GM19395 (cell line): ENCODE data around the gene ETV6.

ENCODE experiments used
- ATAC-seq: cut with Tn5 transposase; IDR thresholded peaks from one replicate; pipeline ENCODE4 v1.9.1; 2021; ENCODE audit warnings: mild to moderate bottlenecking, moderate library complexity; ENCODE audit not compliant: unreplicated experiment

The ETV6 gene

DNA sequence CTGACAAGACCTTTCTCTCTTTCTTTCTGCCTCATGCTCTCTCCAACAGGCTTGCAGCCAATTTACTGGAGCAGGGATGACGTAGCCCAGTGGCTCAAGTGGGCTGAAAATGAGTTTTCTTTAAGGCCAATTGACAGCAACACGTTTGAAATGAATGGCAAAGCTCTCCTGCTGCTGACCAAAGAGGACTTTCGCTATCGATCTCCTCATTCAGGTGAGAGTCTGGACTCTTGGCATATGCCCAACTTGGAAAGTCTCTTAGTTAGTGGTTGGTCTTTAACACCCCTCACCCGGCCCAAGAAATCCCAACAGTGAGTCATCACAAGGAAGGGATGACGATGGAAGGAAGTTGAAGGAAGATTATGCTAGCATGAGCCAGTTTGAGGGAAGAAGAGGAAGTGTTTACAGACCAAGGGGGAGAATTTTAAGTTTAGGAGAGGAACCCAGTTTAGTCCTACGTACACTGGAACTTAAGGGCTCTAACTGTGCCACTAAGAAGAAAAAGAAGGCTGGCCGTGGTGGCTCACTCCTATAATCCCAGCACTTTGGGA, 189.7 kb downstream of the ETV6 start:
- ATAC-seq: no peak

- no peak for ATAC-seq
Measured at GRCh38 chr12:11840366-11840765, 190.9 kb downstream of the ETV6 start.

- no peak for ATAC-seq
Measured at GRCh38 chr12:11846488-11846887, 197.0 kb downstream of the ETV6 start.

GRCh38 chr12:11847539-11847938, 198.1 kb downstream of the ETV6 start:
- no peak for ATAC-seq

DNA sequence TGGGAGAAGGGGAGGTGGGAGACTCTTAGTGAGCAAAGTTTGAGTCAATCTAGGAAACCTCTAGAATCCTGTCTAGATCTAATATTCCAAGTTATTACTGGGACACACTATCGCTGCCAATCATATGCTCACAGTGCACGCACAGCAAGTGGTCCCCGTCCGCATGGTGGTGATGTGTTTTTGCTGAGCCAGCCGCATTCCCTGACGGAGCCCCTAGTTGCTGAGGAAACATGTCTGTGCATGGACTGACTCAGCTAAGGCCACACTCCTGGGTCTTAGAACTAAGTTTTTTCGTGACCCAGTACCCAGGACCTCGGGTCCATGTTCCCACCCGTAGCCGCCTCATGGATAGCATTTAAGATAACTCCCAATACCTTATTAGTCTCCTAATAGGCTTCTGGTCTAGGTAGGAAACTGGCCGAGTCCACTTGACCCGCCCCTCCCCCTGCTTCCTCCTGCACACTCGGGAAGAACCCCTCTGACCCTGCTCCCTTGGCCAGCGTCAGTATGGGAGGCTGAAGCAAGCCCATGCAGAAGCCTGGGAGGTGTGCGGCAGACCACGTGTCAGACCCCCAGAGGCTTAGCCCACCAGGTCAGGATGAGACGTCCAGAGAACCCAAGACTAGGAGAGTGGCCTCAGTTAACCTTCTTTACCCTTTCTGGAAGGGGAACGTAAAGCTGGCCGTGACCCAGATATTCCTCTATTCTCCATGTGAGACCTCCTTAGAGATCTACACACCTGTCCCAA, 200.5 kb downstream of the ETV6 start:
- no peak for ATAC-seq

- no peak for ATAC-seq
Measured at GRCh38 chr12:11853126-11853525, 203.7 kb downstream of the ETV6 start.

DNA sequence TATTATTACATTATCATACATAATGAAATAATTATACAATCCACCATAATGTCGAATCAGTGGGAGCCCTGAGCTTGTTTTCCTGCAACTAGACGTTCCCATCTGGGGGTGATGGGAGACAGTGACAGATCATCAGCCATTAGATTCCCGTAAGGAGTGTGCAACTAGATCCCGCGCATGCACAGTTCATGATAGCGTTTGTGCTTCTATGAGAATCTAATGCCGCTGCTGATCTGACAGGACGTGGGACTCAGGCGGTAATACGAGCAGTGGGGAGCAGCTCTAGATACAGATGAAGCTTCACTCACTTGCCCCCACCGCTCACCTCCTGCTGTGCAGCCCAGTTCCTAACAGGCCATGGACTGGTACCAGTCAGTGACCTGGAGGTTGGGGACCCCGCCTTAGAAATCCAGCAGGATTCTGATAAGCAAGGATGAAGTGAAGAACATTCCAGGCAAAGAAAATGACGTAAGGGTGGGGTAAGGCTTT, 204.6 kb downstream of the ETV6 start:
- no peak for ATAC-seq

- ATAC-seq: peak; percentile 70
Measured at GRCh38 chr12:11855983-11856374, 206.5 kb downstream of the ETV6 start.

DNA sequence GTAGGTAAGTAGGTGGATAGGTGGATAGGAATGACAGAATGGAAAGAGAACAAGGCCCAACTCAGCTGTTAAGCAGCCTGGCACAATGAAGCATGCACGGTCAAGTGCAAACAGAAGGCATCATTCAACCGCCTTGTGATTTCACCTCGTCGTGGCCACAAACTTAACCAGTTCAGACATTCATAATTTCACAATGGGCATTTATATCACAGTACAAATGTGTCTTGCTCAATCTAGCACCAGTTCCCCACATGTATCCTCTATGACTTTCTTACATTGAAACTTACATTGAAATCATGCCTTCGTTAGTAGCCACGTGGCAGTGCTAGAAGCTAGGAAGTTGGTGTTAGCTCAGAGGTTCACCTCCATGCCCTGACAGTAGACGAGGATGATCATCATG, 207.5 kb downstream of the ETV6 start:
- ATAC-seq: no peak

DNA sequence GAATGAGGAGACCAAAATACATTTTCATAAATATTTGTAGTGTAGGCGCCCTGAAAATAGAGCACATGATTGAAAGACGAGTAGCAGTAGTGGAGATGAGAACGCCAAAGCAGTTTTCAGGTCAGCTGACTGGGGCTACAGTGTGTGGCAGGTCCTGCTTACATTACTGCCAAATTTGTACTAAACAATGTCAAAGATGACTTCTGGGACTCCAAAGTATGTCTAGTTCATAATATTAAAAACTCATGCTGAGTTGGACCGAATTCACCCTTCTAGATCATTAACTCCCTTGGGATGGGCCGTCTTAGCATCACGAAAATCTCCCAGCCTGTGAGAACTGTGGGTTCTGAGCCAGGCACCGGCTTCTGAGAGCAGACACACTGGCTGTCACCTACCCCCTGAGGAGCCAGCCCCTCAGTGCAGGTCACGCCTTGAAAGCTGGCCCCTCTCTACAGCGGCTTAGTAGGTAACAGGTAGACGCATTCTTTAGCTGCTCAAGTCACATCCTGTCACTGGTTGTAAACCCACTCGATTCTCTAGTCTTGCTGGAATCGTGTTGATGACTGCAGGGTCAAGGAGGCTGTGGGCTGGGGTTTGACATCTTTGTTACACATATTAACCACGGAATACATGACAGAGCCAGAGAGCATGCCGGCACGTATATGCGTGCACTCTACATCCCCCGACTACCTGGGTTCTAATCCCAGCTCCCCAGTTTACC, 210.4 kb downstream of the ETV6 start:
- no peak for ATAC-seq

DNA sequence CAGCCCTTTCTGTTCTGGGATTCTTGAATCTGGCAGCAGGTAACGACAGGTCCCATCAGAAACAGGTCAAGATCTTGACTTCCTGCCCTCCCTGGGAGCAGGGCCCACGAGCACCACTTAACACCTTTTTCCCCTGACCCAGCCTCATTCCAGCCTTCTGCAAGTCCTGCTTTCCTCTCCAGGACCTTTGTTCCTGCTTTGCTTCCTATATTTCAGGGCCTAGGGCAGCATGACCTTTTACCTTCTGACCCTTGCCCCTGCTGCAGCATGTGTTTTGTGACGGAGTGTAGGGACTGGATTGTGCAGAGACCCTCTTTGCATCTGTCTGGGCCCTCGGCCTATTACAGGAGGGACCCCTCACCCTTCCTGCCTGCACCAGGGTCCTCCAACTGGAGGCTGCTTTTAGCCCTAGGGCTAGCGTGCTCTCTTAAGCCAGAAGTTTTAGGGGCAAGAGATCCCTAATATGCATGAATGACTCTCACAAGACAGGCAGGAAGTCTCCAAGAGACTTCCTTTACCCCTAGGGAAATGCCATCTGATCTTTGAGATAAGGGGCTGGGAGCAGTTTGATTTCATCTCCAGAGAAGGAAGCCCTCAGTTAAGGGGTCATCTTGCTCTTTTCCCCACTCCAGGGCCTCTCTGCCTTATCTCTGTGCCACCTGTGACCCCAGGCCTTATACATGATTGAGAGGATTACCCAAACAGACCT, 211.8 kb downstream of the ETV6 start:
- no peak for ATAC-seq

GRCh38 chr12:11861864-11862600, 212.6 kb downstream of the ETV6 start:
- no peak for ATAC-seq

DNA sequence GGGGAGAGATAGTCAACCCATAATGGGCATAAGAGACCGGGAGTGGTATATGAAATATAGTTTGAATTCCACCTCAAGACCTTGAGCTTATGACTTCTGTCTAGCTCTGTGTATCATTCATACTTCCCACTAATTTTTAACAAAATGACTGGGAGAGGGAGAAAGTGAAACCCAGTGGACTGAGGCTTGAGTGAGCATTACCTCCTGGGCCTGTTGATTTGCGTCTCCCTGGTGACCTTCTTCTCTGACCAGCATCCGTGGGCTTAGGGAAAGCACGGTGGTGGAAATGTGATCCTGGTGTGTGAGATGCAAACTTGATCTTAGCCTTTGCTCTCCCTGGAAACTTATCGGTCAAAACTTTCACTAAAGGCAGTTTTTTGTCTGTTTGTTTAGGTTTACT, 213.3 kb downstream of the ETV6 start:
- ATAC-seq: no peak

GRCh38 chr12:11863478-11863906, 214.0 kb downstream of the ETV6 start:
- no peak for ATAC-seq

DNA sequence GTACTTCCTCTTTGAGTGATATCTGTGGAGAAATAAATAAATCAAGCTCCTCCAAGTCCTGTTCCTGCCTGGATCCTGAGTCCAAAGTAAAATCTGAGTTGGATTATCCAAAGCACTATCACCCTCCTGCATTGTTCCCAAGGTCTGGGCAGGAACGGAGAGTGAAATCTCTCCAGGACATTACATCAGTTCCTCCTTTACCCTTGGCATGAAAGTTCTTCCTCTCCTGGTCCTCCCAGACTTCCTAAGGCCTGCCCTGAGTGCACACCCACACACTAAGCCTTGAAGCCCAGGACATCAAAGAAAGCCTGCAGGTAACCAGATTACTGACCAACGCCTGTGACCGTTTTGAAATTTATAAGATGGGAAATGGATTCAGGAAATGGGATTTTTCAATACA, 214.5 kb downstream of the ETV6 start:
- ATAC-seq: no peak

DNA sequence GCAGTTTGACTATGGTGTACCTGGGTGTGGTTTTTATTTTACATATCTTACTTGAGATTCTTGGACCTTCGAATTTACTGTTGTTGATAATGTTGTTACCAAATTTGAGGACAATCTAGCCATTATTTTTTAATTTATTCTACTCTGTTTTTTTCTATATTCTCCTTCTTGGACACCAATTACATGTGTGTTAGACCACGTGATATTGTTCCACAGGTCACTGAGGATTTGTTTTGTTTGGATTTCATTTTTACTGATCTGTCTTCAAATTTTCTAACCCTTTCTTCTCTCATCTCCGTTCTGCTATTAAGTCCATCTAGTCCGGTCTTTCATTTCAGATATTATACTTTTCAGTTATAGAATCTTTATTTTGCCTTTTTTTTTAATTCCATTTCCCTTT, 216.3 kb downstream of the ETV6 start:
- no peak for ATAC-seq

GRCh38 chr12:11868027-11868426, 218.6 kb downstream of the ETV6 start:
- no peak for ATAC-seq

DNA sequence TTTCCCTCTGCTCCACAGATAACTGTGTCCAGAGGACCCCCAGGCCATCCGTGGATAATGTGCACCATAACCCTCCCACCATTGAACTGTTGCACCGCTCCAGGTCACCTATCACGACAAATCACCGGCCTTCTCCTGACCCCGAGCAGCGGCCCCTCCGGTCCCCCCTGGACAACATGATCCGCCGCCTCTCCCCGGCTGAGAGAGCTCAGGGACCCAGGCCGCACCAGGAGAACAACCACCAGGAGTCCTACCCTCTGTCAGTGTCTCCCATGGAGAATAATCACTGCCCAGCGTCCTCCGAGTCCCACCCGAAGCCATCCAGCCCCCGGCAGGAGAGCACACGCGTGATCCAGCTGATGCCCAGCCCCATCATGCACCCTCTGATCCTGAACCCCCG, 219.9 kb downstream of the ETV6 start:
- ATAC-seq: no peak

GRCh38 chr12:11870041-11870451, 220.6 kb downstream of the ETV6 start:
- ATAC-seq: no peak

DNA sequence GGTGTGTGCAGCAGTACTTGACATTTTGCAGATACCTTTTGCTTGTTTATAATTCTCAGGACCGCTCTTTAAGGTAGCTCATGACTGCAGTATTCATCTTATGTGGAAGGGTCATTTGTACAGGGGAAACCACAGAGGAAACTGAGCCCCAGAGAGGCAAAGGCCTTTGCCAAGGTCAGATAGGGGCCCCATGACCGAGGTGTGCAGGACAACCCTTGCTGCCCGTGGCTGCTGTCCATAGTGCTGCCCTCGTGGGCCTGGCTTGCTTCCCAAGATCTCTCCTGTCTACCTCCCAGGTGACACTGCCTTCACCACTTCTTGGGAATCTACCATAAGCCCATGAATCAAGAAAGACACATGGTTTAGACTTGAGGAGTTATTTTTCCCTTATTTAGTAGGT, 222.6 kb downstream of the ETV6 start:
- ATAC-seq: no peak
